Right hindlimb (tissue), 1 donor: ENCODE results near the gene LXN.

Experiments used
- DNase-seq: peaks from one replicate; pipeline ENCODE4 v3.0.0-alpha.2; 2018

Gene LXN

DNA sequence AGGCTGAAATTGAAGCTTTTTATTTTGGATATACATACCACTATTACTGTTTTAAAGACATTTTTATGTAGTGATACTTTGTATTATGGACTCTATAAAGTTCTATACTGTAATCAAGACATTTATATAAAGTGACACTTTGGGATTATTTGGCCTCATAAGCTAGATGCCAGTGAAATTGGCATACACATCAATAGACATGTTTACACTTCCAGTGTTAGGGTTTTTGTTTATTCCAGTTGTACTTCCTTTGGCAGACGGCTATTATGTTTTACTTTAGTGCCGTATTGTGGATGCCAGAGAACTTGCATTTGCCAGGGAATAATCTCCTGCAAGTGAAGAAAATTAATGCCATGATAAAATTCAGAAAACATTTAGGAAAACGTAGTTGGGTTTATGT, 6.0 kb downstream of the LXN start:
- no peak for DNase-seq

DNA sequence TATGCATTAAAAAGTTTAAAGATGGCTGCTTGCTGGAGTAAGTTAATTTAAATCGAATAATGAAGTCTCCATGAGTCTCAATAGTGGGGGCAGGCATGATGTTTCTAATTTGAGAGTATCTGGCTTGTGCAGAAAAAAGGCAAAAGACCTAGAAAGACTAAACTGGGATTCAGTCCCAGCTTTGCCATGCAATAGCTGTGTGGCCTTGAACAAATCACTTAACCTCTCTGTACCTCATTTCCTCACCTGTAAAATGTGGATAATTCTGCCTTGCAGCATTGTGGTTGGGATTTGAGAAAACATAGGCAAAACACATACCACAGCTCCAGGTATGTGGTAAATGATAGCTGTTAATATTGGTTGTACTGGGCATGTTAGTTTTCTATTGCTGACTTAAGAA, 8.6 kb downstream of the LXN start:
- DNase-seq = no peak

DNA sequence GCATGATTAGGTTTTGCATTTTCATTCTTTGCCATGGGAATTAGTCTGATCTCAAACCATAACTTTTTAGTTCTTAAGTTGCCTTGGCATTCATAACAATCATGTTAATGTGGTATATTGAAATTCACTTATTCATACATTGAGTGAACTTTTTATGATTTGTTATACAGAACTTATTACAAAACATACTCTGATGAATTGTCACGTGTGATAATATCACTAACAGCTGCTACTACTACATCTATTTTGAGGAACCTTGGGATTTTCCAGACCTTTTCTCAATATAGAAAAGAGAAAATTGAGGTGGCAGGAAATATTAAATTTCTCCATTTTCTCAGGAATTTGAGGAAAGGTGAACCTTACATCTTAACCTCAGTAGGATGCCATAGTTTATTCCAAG, 9.2 kb downstream of the LXN start:
- DNase-seq = no peak

- DNase-seq = no peak
Observed at GRCh38 chr3:158660711-158661110, 11.7 kb downstream of the LXN start.

- DNase-seq = peak; percentile 57
Observed at GRCh38 chr3:158659454-158660237, 12.8 kb downstream of the LXN start.

GRCh38 chr3:158658889-158659288, 13.6 kb downstream of the LXN start:
- no peak for DNase-seq

DNA sequence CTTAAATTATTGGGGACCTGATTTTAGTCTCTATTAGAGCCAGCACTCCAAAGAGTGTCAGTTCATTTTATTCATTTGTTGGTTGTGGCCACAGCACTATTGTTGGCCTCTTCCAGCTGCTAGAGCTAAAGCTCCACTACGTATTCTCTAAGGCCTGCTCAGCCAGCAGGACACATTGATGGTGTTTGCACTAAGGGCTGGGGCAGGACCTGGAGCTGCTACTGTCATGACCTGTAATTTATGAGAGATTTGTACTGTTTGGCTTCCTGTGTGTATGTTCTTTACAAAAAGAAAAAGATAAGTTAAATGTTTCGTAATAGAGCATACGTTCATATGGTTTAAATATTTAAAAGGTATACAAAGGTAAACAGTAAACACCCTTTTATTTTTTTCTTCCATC, 20.0 kb downstream of the LXN start:
- DNase-seq = no peak

DNA sequence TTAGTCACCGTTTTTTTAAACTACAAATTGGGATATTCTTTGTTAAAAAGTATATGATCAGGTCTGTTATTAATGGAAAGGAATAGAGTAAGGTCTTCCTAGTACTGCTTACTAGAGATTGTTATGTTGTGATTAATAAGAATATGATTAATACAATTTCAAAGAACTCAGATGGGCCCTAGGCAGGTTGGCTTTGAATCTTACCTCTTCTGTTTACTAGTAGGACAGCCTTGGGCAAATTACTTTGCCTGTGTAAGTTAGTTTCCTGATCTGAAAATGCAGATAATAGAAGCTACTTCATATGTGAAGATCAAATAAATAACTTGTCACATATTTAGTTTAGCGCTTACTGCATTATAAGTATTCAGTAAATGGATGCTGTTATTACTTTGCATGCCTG, 21.3 kb downstream of the LXN start:
- DNase-seq = no peak

GRCh38 chr3:158649791-158650190, 22.7 kb downstream of the LXN start:
- no peak for DNase-seq

DNA sequence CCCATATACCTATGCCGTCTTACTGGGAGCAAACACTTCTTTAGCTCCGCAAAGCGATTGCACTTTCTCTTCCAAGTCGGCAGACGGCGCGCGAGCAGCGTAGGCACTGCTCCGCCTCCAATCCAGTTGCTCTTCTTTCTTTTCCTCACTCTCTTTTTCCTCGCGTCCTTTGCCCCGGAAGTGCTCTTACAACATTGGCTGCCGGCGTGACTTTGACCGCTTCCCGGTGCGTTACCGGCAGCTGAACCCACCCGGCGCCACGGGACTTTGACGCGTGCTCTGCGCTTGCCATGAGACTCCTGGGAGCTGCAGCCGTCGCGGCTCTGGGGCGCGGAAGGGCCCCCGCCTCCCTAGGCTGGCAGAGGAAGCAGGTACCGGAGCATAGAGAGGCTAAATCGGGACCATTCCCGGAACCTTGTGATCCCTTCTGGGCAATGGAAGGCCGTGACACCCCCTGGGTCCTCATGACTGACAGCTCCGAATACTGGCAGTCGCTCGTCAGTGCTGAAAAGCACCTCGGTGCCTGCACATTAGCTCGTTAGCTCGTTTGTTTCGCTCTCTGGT, 28.0 kb downstream of the LXN start, which contains the start of gene GFM1:
Gene GFM1, plus strand, starts transcription at position 183 of the 564 bp plus-strand sequence. Its CDS starts 108 bp downstream, at position 291.
- DNase-seq = peak; percentile 95

DNA sequence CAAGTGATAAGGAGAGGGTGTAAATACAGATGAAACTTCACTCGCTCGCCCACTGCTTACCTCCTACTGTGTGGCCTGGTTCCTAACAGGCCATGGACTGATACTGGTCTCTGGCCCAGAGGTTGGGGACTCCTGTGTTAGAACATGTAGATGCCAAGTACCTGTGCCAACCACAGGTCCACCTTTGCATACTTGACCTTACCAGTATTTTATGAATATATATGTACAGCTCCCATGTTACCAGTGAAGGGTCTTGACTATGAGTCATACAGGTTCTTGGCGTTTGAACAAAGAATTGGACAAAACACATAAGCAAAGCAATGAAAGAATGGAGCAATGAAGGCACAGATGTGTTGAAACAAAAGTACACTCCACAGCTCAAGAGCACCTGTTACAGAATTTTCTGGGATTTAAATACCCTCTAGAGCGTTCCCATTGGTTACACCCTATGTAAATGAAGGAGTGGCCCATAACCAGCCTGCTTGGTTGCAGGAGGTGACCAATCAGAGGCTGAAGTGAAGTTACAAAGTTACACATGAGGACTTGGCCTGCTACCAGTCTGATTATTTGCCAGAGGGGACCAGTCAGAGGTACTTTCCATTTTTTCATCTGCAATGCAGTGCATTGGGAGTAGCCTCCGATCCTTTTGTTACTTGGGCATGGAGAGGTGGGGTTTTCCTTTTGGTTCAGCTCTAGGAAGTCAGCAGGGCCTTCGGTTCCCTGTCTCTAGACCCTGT, 29.8 kb downstream of the LXN start:
- DNase-seq = no peak

DNA sequence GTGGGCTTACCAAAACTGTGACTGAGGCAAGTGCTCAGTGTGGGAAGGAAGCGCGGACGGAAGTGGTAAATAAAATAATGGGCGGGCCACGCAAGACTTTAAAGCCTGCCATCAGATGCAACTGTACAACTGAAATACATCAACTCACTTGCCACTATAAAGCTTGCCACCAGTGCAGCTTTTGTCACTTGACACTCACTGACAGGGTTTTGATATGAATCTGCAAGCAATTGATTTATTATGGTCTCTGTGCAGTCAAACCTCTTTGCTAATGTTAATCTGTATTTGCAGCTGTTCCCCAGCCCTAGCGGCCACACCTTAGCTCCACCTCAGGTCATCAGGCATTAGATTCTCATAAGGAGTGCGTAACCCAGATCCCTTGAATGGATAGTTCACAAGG, 30.4 kb downstream of the LXN start:
- DNase-seq = no peak

DNA sequence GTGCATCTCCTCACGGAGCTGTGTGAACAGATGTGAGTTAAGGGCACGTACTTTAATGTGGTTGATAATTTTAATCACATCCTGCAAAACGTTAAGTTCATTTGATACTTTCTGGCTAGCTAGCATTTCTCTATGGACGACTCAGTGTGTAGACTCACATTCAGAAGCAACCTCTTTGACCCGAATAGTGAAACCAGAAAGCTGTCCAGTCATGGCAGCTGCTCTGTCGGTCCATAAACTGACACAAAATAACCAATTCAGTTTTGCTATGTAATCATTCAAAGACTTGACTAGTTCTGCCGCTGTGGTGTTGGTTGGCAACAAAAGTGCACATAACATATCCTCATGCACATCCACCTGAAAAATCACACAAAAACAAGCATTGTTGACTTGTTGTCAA, 31.8 kb downstream of the LXN start:
- DNase-seq = no peak

GRCh38 chr3:158631981-158632380, 40.5 kb downstream of the LXN start:
- DNase-seq = no peak

- no peak for DNase-seq
Observed at GRCh38 chr3:158625881-158626280, 46.6 kb downstream of the LXN start.

DNA sequence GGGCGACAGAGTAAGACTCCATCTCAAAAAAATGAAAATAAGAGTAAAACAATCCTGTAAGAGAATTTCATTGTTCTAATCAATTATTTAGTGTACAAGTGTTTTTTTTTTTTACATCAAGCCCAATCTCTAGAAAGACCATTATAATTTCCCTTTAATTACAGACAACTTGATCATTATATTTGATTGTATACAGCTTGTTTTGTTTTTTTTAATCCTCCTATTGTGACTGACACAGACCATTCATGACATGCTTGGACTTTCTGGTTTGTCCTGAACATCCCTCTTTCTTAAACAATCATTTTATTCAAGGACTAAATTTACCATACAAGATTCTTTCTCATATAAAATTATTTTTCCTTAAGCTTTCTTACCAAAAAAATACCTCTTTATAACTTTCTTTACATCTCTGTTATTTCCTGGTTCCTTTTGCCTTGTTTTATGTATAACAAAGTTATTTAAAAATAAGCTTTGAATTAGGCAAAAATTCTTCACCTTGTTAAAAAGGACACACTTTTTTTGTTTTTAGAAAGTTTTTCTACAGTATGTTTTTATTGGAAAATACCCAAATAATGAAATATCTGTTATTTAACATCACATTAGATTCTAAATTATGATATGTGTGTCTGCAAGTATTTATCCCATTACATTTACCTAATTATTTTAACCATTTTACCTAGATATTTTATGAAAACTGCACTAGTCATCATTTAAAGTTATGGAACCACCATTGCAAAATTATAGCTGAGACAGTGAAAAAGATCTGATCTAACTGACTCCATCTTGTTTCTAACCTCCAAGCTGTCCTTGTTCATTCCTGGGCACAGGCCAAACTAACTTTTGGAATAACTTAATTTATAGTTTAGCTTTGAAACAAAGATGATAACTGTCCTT, 54.2 kb downstream of the LXN start:
- DNase-seq = no peak
